NCI-H146 treated with DMSO at 0.1 percent for 48 hours (cell line): ENCODE data around the gene WNK3.

Experiments used
- DNase-seq: peaks from one replicate; lab custom pipeline; 2025; ENCODE audit not compliant: unreplicated experiment; lab: John Stamatoyannopoulos, UW

The WNK3 gene

DNA sequence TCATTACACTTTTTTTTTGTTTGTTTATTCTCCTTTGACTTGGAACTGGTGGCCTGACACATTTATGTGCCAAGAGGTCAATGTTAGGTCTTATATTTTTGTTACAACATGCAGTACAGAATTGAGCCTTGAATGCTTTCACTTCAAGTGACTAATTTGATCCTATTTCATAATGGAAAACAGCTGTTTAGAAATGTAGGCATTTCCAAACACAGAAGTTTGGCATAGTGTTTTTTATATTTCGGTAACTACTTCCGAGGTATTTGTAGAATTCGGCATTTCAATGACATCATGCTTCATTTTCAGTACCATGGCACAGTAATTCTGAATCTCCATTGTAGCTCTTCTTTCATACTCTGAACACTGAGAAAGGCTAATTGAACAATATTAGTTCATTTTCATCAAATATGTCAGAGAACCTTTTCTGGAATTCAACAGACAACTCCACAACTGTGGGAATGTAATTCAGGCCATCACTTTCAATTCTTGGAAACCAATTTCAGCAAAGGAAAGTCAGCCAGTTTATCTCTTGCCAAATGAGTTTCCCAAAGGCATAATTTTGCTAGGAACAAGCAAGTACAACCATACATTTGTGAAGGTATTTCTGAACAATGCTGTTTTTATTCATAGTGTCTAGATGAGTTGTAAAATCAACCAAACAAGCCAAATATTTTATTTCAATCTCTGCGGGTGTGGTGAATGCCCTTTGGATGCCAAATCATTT lies 186.2 kb downstream of the WNK3 start:
- DNase-seq, result no peak

GRCh38 chrX:54171091-54171490 lies 186.8 kb downstream of the WNK3 start:
- no peak for DNase-seq

- DNase-seq, result no peak
These were observed 190.9 kb downstream of the WNK3 start for GRCh38 chrX:54166915-54167314.

GRCh38 chrX:54157561-54157960 lies 200.3 kb downstream of the WNK3 start:
- no peak for DNase-seq
